ENCODE data around the gene TRAF1. TPM values are rescaled to one million over a fixed set of nuclear protein-coding genes. Genes with fewer than 3 reads are reported as not detected.
"Not testable (repeated sequence)": the region's sequence is repeated elsewhere in the genome, so short reads cannot be mapped to it uniquely, and the experiment has no call there.

TRAF1 gene
- total RNA-seq, 2 experiments from 2014 or later: 60.3 to 61.7 TPM

DNA sequence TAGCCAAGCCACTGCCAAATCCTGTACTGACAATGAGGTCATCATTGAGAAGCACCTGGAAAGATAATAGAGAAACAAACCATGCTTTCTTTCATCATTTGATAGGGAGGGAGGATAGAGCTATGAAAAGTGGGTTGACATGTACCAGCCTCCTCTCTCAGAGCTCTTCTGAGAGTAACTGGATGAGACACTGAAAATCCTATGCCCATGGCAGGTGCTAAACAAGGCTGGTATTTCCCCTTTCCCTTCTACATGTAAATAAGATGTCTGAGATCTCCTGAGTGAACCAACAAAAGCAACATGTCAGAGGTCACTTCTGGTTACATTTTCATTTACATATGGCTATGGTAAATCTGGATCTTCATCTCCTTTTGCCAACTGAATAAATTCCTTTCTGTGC, 45.3 kb upstream of the TRAF1 start:
- TF ChIP-seq, protein P1, sequence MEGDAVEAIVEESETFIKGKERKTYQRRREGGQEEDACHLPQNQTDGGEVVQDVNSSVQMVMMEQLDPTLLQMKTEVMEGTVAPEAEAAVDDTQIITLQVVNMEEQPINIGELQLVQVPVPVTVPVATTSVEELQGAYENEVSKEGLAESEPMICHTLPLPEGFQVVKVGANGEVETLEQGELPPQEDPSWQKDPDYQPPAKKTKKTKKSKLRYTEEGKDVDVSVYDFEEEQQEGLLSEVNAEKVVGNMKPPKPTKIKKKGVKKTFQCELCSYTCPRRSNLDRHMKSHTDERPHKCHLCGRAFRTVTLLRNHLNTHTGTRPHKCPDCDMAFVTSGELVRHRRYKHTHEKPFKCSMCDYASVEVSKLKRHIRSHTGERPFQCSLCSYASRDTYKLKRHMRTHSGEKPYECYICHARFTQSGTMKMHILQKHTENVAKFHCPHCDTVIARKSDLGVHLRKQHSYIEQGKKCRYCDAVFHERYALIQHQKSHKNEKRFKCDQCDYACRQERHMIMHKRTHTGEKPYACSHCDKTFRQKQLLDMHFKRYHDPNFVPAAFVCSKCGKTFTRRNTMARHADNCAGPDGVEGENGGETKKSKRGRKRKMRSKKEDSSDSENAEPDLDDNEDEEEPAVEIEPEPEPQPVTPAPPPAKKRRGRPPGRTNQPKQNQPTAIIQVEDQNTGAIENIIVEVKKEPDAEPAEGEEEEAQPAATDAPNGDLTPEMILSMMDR (IDR thresholded peaks at IDR 0.05): no peak
- ChIA-PET CTCF (interaction anchor here (1.7 kb wide), 1 partner anchor 10 kb away, joined by 5 read pairs; no protein-coding TSS in a partner anchor), POLR2A (no interaction called here)
- intact Hi-C loops (cut with DNase I, micrococcal nuclease): no loop called here
- DNase-seq (no peak), ATAC-seq (ENCODE audit: poor library complexity) (no peak)
- Histone ChIP-seq H3K27ac (ENCODE audit: low read depth in 1 of 2, low read length in 2 of 2) (no peak overlapping the region), H3K4me1 (ENCODE audit: insufficient read depth, low read length) (peaks cover 16% of the 10 kb centered on the region), H3K36me3 (ENCODE audit: insufficient read depth, low read length) (no peaks in the 10 kb centered on the region), H3K27me3 (ENCODE audit: control insufficient read depth in 1 of 2, insufficient read depth in 2 of 2, low read length in 2 of 2) (no peaks in the 10 kb centered on the region), H3K9me3 (ENCODE audit: control insufficient read depth in 1 of 2, insufficient read depth in 1 of 2, low read length in 2 of 2) (no peaks in the 10 kb centered on the region), H3K4me3 (ENCODE audit: low read length) (no peak overlapping the region)
- Mint-ChIP-seq H3K36me3 (ENCODE audit: low read depth) (no peaks in the 10 kb centered on the region), H3K9me3 (no peaks in the 10 kb centered on the region), H3K27ac (no peak overlapping the region), H3K4me1 (ENCODE audit: low read depth) (peaks cover 17% of the 10 kb centered on the region), H3K27me3 (no peaks in the 10 kb centered on the region), H3K4me3 (no peak overlapping the region)

GRCh38 chr9:120971471-120971870, 44.9 kb upstream of the TRAF1 start:
- H3K9me3 ChIP-seq (ENCODE audit: control insufficient read depth in 1 of 2, insufficient read depth in 1 of 2, low read length in 2 of 2); H3K36me3 ChIP-seq (ENCODE audit: insufficient read depth, low read length); H3K4me3 ChIP-seq (ENCODE audit: low read length); H3K27ac ChIP-seq (ENCODE audit: low read depth in 1 of 2, low read length in 2 of 2); ATAC-seq (ENCODE audit: poor library complexity); H3K27ac Mint-ChIP-seq; H3K4me3 Mint-ChIP-seq; H3K36me3 Mint-ChIP-seq (ENCODE audit: low read depth); POLR2A ChIA-PET; H3K27me3 ChIP-seq (ENCODE audit: control insufficient read depth in 1 of 2, insufficient read depth in 2 of 2, low read length in 2 of 2); H3K9me3 Mint-ChIP-seq; DNase-seq; intact Hi-C loops (cut with DNase I, micrococcal nuclease); H3K27me3 Mint-ChIP-seq: not testable (repeated sequence)
- H3K4me1 Mint-ChIP-seq (ENCODE audit: low read depth): peaks cover 17% of the 10 kb centered on the region
- H3K4me1 ChIP-seq (ENCODE audit: insufficient read depth, low read length): peaks cover 16% of the 10 kb centered on the region
- CTCF ChIA-PET: interaction anchor here (1.7 kb wide), 1 partner anchor 10 kb away, joined by 5 read pairs; no protein-coding TSS in a partner anchor

DNA sequence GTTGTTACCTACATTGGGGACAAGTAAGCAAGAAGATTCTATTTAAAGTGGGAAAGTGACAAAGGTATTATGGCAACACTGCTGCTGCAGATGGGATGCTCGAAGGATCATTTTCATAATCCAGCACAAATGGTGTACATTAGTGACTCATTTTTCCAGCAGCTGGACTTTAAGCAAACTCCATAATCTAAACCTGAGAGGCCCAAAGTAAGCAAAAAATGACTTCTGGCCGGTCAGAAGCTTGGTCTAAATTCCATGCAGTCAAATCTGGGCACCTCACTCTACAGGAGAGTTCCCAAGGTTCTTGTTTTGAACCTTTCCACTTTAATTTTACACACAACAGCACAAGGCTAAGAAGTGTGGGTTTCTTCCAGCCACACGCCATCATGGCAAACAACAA, 43.6 kb upstream of the TRAF1 start:
- ATAC-seq (ENCODE audit: poor library complexity): no peak

More for the DNA sequence above, 43.6 kb upstream of the TRAF1 start:
- no peak overlapping the region for H3K27ac ChIP-seq (ENCODE audit: low read depth in 1 of 2, low read length in 2 of 2)
- H3K9me3 Mint-ChIP-seq: no peaks in the 10 kb centered on the region
- H3K4me1 Mint-ChIP-seq (ENCODE audit: low read depth): peaks cover 11% of the 10 kb centered on the region
- no peak for DNase-seq
- intact Hi-C loops (cut with DNase I, micrococcal nuclease): no loop called here
- H3K36me3 Mint-ChIP-seq (ENCODE audit: low read depth): no peaks in the 10 kb centered on the region
- H3K27ac Mint-ChIP-seq: no peak overlapping the region
- H3K27me3 ChIP-seq (ENCODE audit: control insufficient read depth in 1 of 2, insufficient read depth in 2 of 2, low read length in 2 of 2): no peaks in the 10 kb centered on the region
- H3K4me3 ChIP-seq (ENCODE audit: low read length): no peak overlapping the region
- H3K36me3 ChIP-seq (ENCODE audit: insufficient read depth, low read length): no peaks in the 10 kb centered on the region
- peaks cover 12% of the 10 kb centered on the region for H3K4me1 ChIP-seq (ENCODE audit: insufficient read depth, low read length)
- ChIA-PET CTCF (interaction anchor here (0.8 kb wide), 1 partner anchor 11 kb away, joined by 4 read pairs; no protein-coding TSS in a partner anchor), POLR2A (interaction anchor here (0.6 kb wide), 1 partner anchor 26 kb away, joined by 3 read pairs; no protein-coding TSS in a partner anchor)
- no peak overlapping the region for H3K4me3 Mint-ChIP-seq
- TF ChIP-seq, protein P1 (IDR thresholded peaks at IDR 0.05): no peak
- no peaks in the 10 kb centered on the region for H3K9me3 ChIP-seq (ENCODE audit: control insufficient read depth in 1 of 2, insufficient read depth in 1 of 2, low read length in 2 of 2)
- no peaks in the 10 kb centered on the region for H3K27me3 Mint-ChIP-seq

Measured in CD4-positive, alpha-beta T cell (primary cell).